ENCODE data around the gene C1orf52.
A peak's percentile ranks its signal among the peaks of the same experiment; 100 is the strongest.

- TF ChIP-seq CTCF (conservative IDR thresholded peaks at IDR 0.05), result peak; percentile 99
- no peak for TF ChIP-seq ZFX (IDR thresholded peaks at IDR 0.05)
Measured at GRCh38 chr1:85259118-85259911, at the start of gene C1orf52.

Data from C4-2B (cell line).